Measurements from ENCODE around the gene DOCK9. TPM values are rescaled to one million over a fixed set of nuclear protein-coding genes. Genes with fewer than 3 reads are reported as not detected.

Gene DOCK9
- total RNA-seq, 1 experiment from 2014 or later, result 30.5 TPM

DNA sequence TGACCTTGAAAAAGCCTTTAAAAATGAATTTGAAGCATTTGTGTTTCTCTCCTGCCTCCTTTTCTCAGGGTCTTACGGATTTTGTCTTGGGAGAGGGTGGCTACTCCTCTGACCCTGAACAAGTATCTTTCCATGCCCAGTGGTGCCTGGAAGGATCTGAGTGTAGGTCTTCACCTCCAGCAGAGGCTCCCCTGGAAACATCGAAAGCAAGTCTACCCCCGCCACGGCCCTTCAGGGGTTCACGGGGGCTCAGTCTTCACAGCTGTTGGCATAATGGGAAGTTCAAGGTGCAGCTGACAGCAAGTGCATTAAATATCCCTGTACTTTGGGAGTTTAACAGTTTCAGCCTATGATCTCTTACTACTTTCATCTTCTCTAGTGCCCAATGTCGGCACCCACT, 182.6 kb downstream of the DOCK9 start:
- H3K4me3 ChIP-seq (ENCODE audit: low read depth in 2 of 2, low read length in 2 of 2), result no peak overlapping the region
- intact Hi-C loops (cut with micrococcal nuclease; ENCODE audit: unreplicated experiment), result no loop called here
- H3K27ac ChIP-seq (ENCODE audit: low read length), result no peak overlapping the region
- CTCF ChIA-PET, result no interaction called here
- no peaks in the 10 kb centered on the region for H3K9me3 ChIP-seq (ENCODE audit: control insufficient read depth, insufficient read depth, low read depth, low read length)
- TF ChIP-seq POLR2AphosphoS5 (IDR thresholded peaks at IDR 0.05; ENCODE audit: low read depth, low read length) (no peak), SIN3A (IDR thresholded peaks at IDR 0.05; ENCODE audit: borderline replicate concordance, insufficient read depth, low read depth, low read length) (no peak), TCF7L2 (IDR thresholded peaks at IDR 0.05; ENCODE audit: low read depth, low read length) (no peak), CTCF (IDR thresholded peaks at IDR 0.05) (no peak)
- TF ChIP-seq, protein P1, sequence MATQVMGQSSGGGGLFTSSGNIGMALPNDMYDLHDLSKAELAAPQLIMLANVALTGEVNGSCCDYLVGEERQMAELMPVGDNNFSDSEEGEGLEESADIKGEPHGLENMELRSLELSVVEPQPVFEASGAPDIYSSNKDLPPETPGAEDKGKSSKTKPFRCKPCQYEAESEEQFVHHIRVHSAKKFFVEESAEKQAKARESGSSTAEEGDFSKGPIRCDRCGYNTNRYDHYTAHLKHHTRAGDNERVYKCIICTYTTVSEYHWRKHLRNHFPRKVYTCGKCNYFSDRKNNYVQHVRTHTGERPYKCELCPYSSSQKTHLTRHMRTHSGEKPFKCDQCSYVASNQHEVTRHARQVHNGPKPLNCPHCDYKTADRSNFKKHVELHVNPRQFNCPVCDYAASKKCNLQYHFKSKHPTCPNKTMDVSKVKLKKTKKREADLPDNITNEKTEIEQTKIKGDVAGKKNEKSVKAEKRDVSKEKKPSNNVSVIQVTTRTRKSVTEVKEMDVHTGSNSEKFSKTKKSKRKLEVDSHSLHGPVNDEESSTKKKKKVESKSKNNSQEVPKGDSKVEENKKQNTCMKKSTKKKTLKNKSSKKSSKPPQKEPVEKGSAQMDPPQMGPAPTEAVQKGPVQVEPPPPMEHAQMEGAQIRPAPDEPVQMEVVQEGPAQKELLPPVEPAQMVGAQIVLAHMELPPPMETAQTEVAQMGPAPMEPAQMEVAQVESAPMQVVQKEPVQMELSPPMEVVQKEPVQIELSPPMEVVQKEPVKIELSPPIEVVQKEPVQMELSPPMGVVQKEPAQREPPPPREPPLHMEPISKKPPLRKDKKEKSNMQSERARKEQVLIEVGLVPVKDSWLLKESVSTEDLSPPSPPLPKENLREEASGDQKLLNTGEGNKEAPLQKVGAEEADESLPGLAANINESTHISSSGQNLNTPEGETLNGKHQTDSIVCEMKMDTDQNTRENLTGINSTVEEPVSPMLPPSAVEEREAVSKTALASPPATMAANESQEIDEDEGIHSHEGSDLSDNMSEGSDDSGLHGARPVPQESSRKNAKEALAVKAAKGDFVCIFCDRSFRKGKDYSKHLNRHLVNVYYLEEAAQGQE (IDR thresholded peaks at IDR 0.05; ENCODE audit: insufficient read depth in 1 of 2, low read depth in 2 of 2, low read length in 1 of 2), result no peak
- ATAC-seq, result no peak
- no peak for DNase-seq (ENCODE audit: low read depth, low spot score)
- in situ Hi-C loops (cut with HindIII; ENCODE audit: low pct_unique_long_range_greater_than_20kb, low sequenced_read_pairs), result no loop called here
- H3K27me3 ChIP-seq (ENCODE audit: control insufficient read depth, insufficient read depth, low read length), result no peaks in the 10 kb centered on the region
- POLR2A ChIA-PET, result no interaction called here
- no TSS peak for BruUV-seq (replicated peaks)
- no peaks in the 10 kb centered on the region; the same call in 1 of the 2 replicates for H3K36me3 ChIP-seq (ENCODE audit: control insufficient read depth, insufficient read depth, low read length)
- no peaks in the 10 kb centered on the region for H3K4me1 ChIP-seq (ENCODE audit: control insufficient read depth, insufficient read depth, low read length)

DNA sequence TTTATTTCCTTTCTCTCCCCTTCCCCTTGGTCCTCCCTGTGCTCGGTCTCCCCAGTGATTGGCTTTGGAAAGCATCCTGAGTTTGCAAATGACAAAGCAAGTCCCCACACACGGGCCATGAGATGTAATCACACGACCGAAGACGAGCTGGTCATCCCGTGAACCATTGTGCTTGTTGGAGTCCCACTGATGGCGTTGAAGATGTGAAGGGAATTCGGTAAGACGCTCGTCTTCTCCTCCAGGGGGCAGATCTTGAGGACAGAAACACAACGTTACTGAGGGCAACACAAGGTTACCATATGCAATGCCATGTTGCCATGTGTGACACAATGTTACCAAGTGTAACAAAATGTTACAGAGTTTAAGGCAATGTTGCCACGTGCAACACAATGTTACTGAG, 183.4 kb downstream of the DOCK9 start:
- H3K27ac ChIP-seq (ENCODE audit: low read length), result no peak overlapping the region
- ChIA-PET POLR2A (no interaction called here), CTCF (no interaction called here)
- no peaks in the 10 kb centered on the region for H3K9me3 ChIP-seq (ENCODE audit: control insufficient read depth, insufficient read depth, low read depth, low read length)
- TF ChIP-seq CTCF (IDR thresholded peaks at IDR 0.05) (no peak), POLR2AphosphoS5 (IDR thresholded peaks at IDR 0.05; ENCODE audit: low read depth, low read length) (no peak), SIN3A (IDR thresholded peaks at IDR 0.05; ENCODE audit: borderline replicate concordance, insufficient read depth, low read depth, low read length) (no peak), TCF7L2 (IDR thresholded peaks at IDR 0.05; ENCODE audit: low read depth, low read length) (no peak)
- TF ChIP-seq, protein P1 (IDR thresholded peaks at IDR 0.05; ENCODE audit: insufficient read depth in 1 of 2, low read depth in 2 of 2, low read length in 1 of 2), result no peak
- no peaks in the 10 kb centered on the region for H3K4me1 ChIP-seq (ENCODE audit: control insufficient read depth, insufficient read depth, low read length)
- ATAC-seq (no peak), DNase-seq (ENCODE audit: low read depth, low spot score) (no peak)
- in situ Hi-C loops (cut with HindIII; ENCODE audit: low pct_unique_long_range_greater_than_20kb, low sequenced_read_pairs) (no loop called here), intact Hi-C loops (cut with micrococcal nuclease; ENCODE audit: unreplicated experiment) (no loop called here)
- no peaks in the 10 kb centered on the region for H3K27me3 ChIP-seq (ENCODE audit: control insufficient read depth, insufficient read depth, low read length)
- no peaks in the 10 kb centered on the region; the same call in 1 of the 2 replicates for H3K36me3 ChIP-seq (ENCODE audit: control insufficient read depth, insufficient read depth, low read length)
- no peak overlapping the region for H3K4me3 ChIP-seq (ENCODE audit: low read depth in 2 of 2, low read length in 2 of 2)
- no TSS peak for BruUV-seq (replicated peaks)

Data from Panc1 (cell line).